Colonic mucosa (tissue), 4 donors: ENCODE measurements around the gene ACSF3. TPM values are rescaled to one million over a fixed set of nuclear protein-coding genes. Genes with fewer than 3 reads are reported as not detected.
"Not testable (repeated sequence)": the region's sequence is repeated elsewhere in the genome, so short reads cannot be mapped to it uniquely, and the experiment has no call there.

Experiments used
- DNase-seq: peaks from one replicate; pipeline ENCODE4 v3.0.0-alpha.2; 2020
- H3K27ac ChIP-seq: fragments of 200-600 bp; one replicate; pipeline ENCODE4 v1.8.0; 2021
- H3K27me3 ChIP-seq: fragments of 200-600 bp; one replicate; pipeline ENCODE4 v1.8.0; 2021
- H3K36me3 ChIP-seq: fragments of 200-600 bp; one replicate; pipeline ENCODE4 v1.8.0; 2021
- H3K4me1 ChIP-seq: fragments of 200-600 bp; one replicate; pipeline ENCODE4 v1.8.0; 2021; ENCODE audit warnings: mild to moderate bottlenecking
- H3K4me3 ChIP-seq: fragments of 200-600 bp; one replicate; pipeline ENCODE4 v1.8.0; 2021
- H3K9ac ChIP-seq, 2 donors: one replicate each; pipeline ENCODE4 v1.7.0; 2013; ENCODE audit warnings: control low read depth in 2 of 2, low read depth in 2 of 2, low read length in 2 of 2
- H3K9me3 ChIP-seq: fragments of 200-600 bp; one replicate; pipeline ENCODE4 v1.8.0; 2021
- CTCF ChIP-seq: fragments of 200-600 bp; IDR thresholded peaks from one replicate; pipeline ENCODE4 v1.8.0; 2022; ENCODE audit warnings: antibody characterized with exemption, mild to moderate bottlenecking
- intact Hi-C: fragments of 100-400 bp; cut with DNase I; formaldehyde crosslinking; loops from one replicate; pipeline ENCODE4 v1.14.1; 2022
- total RNA-seq, 2 donors: library from RNA; stranded (reverse); fragmentation: NEBNext Ultra II Directional in 1 of 2; extraction: Animal tissue kit (Norgen Biotek cat#: 25700) in 1 of 2; gene quantifications; one replicate each; pipeline ENCODE4 v1.2.1, GENCODE V29; 2021
- donor health status: healthy.
- donor health status: DM: no; HTN: no; CAD: no.
- donor health status: DM: no; HTN: no; CAD: no.

The ACSF3 gene
- total RNA-seq, 2 donors from 2014 or later = 60.2 TPM

GRCh38 chr16:89191033-89191900, 97.6 kb downstream of the ACSF3 start:
- H3K4me1 ChIP-seq = no peaks in the 10 kb centered on the region
- H3K27me3 ChIP-seq = peaks cover 6% of the 10 kb centered on the region
- no peak overlapping the region for H3K27ac ChIP-seq
- no peak overlapping the region for H3K9ac ChIP-seq
- intact Hi-C loops = no loop called here
- no peak for DNase-seq
- TF ChIP-seq CTCF = no peak
- H3K36me3 ChIP-seq = no peaks in the 10 kb centered on the region
- no peak overlapping the region for H3K4me3 ChIP-seq
- H3K9me3 ChIP-seq = no peaks in the 10 kb centered on the region

GRCh38 chr16:89191901-89192185, 98.2 kb downstream of the ACSF3 start:
- intact Hi-C loops = no loop called here
- no peaks in the 10 kb centered on the region for H3K9me3 ChIP-seq
- no peaks in the 10 kb centered on the region for H3K36me3 ChIP-seq
- H3K9ac ChIP-seq = no peak overlapping the region
- peak overlapping the region; percentile 29 for H3K4me3 ChIP-seq
- no peak for TF ChIP-seq CTCF
- H3K27me3 ChIP-seq = peaks cover 6% of the 10 kb centered on the region
- no peak for DNase-seq
- no peak overlapping the region for H3K27ac ChIP-seq
- H3K4me1 ChIP-seq = no peaks in the 10 kb centered on the region

- H3K9me3 ChIP-seq, DNase-seq, H3K9ac ChIP-seq, H3K36me3 ChIP-seq, H3K27me3 ChIP-seq, H3K27ac ChIP-seq, H3K4me1 ChIP-seq, intact Hi-C loops: not testable (repeated sequence)
- H3K4me3 ChIP-seq = peak overlapping the region; percentile 29
These were observed 98.7 kb downstream of the ACSF3 start for GRCh38 chr16:89192186-89192955.

DNA sequence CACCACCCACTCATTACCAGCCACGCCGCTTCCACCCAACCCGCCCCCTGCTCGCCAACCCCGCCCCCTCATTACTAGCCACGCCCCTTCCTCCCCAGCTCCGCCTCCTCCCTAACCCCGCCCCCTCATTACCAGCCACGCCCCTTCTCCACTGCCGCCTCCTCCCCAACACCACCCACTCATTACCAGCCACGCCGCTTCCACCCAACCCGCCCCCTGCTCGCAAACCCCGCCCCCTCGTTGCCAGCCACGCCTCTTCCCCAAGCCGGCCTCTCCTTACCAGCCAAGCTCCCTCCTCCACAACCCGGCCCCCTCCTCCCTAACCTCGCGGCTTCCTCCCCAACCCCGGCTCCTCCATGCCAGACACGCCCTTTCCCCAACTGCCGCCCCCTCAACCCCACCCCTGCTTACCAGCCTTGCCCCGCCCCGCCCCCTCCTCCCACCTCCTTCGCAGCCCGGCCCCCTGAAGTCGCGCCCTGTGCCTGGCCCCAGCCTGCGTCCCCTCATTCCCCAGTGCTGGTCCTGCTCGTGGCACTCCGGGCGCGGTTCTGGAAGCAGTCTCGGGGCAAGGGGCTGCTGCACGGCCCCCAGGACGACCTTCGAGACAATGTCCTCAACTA, 99.4 kb downstream of the ACSF3 start:
- H3K4me3 ChIP-seq = no peak overlapping the region
- H3K27me3 ChIP-seq = peaks cover 8% of the 10 kb centered on the region
- DNase-seq = peak; percentile 75
- no peaks in the 10 kb centered on the region for H3K9me3 ChIP-seq
- H3K36me3 ChIP-seq = no peaks in the 10 kb centered on the region
- H3K27ac ChIP-seq = no peak overlapping the region
- no peaks in the 10 kb centered on the region for H3K4me1 ChIP-seq
- no peak for TF ChIP-seq CTCF
- H3K9ac ChIP-seq = no peak overlapping the region
- intact Hi-C loops = no loop called here

- no peaks in the 10 kb centered on the region for H3K4me1 ChIP-seq
- no peak overlapping the region for H3K9ac ChIP-seq
- H3K9me3 ChIP-seq = no peaks in the 10 kb centered on the region
- no peak overlapping the region for H3K27ac ChIP-seq
- peaks cover 15% of the 10 kb centered on the region for H3K27me3 ChIP-seq
- H3K36me3 ChIP-seq = no peaks in the 10 kb centered on the region
- no peak for TF ChIP-seq CTCF
- intact Hi-C loops = no loop called here
- H3K4me3 ChIP-seq = no peak overlapping the region
- no peak for DNase-seq
These were observed 100.1 kb downstream of the ACSF3 start for GRCh38 chr16:89193576-89194293.
